Neural cell (in vitro differentiated cells): Measurements from ENCODE around the gene STX4. TPM values are rescaled to one million over a fixed set of nuclear protein-coding genes. Genes with fewer than 3 reads are reported as not detected.

Experiments
- H2AFZ ChIP-seq: fragments of 200-600, 300-800 bp; sonication (generic), shearing (Covaris generic); 2 replicates; pipeline ENCODE4 v1.6.0; 2014; ENCODE audit warnings: low read depth, mild to moderate bottlenecking, antibody characterized with exemption, low read length, moderate library complexity
- H3F3A ChIP-seq: fragments of 200-600 bp; shearing (Covaris generic); 2 replicates; pipeline ENCODE4 v1.6.1; 2016; ENCODE audit warnings: mild to moderate bottlenecking, moderate library complexity, mixed read lengths, antibody characterized with exemption, low read length; ENCODE audit not compliant: insufficient read depth, poor library complexity, severe bottlenecking
- H3K27ac ChIP-seq: fragments of 200-600, 300-800 bp; sonication (generic), shearing (Covaris generic); 2 replicates; pipeline ENCODE4 v1.5.1; 2014; ENCODE audit warnings: mild to moderate bottlenecking, low read length, moderate library complexity
- H3K27me3 ChIP-seq: fragments of 300-800, 200-600 bp; sonication (generic), shearing (Covaris generic); 2 replicates; pipeline ENCODE4 v1.6.0; 2014; ENCODE audit warnings: mild to moderate bottlenecking, low read depth, low read length, moderate library complexity; ENCODE audit not compliant: insufficient read depth
- H3K36me3 ChIP-seq: fragments of 300-800, 200-600 bp; sonication (generic), shearing (Covaris generic); 2 replicates; pipeline ENCODE4 v1.5.1; 2014; ENCODE audit warnings: mild to moderate bottlenecking, antibody characterized with exemption, low read length, moderate library complexity; ENCODE audit not compliant: insufficient read depth
- H3K4me2 ChIP-seq: fragments of 300-800, 200-600 bp; sonication (generic), shearing (Covaris generic); 2 replicates; pipeline ENCODE4 v1.6.0; 2014; ENCODE audit warnings: mild to moderate bottlenecking, low read length
- H3K4me3 ChIP-seq: fragments of 300-800, 200-600 bp; sonication (generic), shearing (Covaris generic); 2 replicates; pipeline ENCODE4 v1.5.1; 2014; ENCODE audit warnings: mild to moderate bottlenecking, low read length, moderate library complexity
- H3K79me2 ChIP-seq: fragments of 200-600 bp; shearing (Covaris generic); replicated peaks from 2 replicates; pipeline ENCODE4 v1.6.0; 2014; ENCODE audit warnings: mild to moderate bottlenecking, low read length, moderate library complexity; ENCODE audit not compliant: insufficient read depth
- H3K9ac ChIP-seq: fragments of 300-800, 200-600 bp; sonication (generic), shearing (Covaris generic); 2 replicates; pipeline ENCODE4 v1.6.1; 2016; ENCODE audit warnings: mild to moderate bottlenecking, low read length, mixed read lengths
- H3K9me2 ChIP-seq: fragments of 200-600 bp; shearing (Covaris generic); 2 replicates; pipeline ENCODE4 v1.6.1; 2016; ENCODE audit warnings: mild to moderate bottlenecking, low read length, mixed read lengths; ENCODE audit not compliant: insufficient read depth
- H3K9me3 ChIP-seq: fragments of 200-600, 300-800 bp; sonication (generic), shearing (Covaris generic); 2 replicates; pipeline ENCODE4 v1.6.1; 2016; ENCODE audit warnings: mild to moderate bottlenecking, mixed run types, low read length, moderate library complexity, mixed read lengths
- H4K20me1 ChIP-seq: fragments of 200-600 bp; shearing (Covaris generic); 2 replicates; pipeline ENCODE4 v1.6.1; 2016; ENCODE audit warnings: mild to moderate bottlenecking, mixed run types; ENCODE audit not compliant: insufficient read depth
- CTCF ChIP-seq: fragments of 450-650 bp; IDR thresholded peaks from 2 replicates; pipeline ENCODE4 v1.5.1; 2014; ENCODE audit warnings: antibody characterized with exemption, mild to moderate bottlenecking, moderate library complexity; ENCODE audit not compliant: poor library complexity, severe bottlenecking
- EP300 ChIP-seq: fragments of 450-650 bp; conservative IDR thresholded peaks from 2 replicates; pipeline ENCODE4 v1.6.1; 2014; ENCODE audit warnings: antibody characterized with exemption, mild to moderate bottlenecking, moderate library complexity; ENCODE audit not compliant: poor library complexity, severe bottlenecking
- EZH2 ChIP-seq: fragments of 200-600, 300-800 bp; shearing (Covaris generic), sonication (generic); IDR thresholded peaks from 2 replicates; pipeline ENCODE4 v1.6.1; 2014; ENCODE audit warnings: antibody characterized with exemption, low read length, borderline replicate concordance, mild to moderate bottlenecking; ENCODE audit not compliant: insufficient read depth, poor library complexity, severe bottlenecking
- MXI1 ChIP-seq: fragments of 450-650 bp; conservative IDR thresholded peaks from 2 replicates; pipeline ENCODE4 v1.6.1; 2014; ENCODE audit warnings: antibody characterized with exemption, mild to moderate bottlenecking; ENCODE audit not compliant: poor library complexity, severe bottlenecking
- POLR2AphosphoS5 ChIP-seq: IDR thresholded peaks from 2 replicates; pipeline ENCODE4 v1.6.1; 2012
- RAD21 ChIP-seq: fragments of 450-650 bp; conservative IDR thresholded peaks from 2 replicates; pipeline ENCODE4 v1.6.1; 2014; ENCODE audit warnings: antibody characterized with exemption, mild to moderate bottlenecking, moderate library complexity
- SMC3 ChIP-seq: fragments of 450-650 bp; conservative IDR thresholded peaks from 2 replicates; pipeline ENCODE4 v1.6.1; 2014; ENCODE audit warnings: antibody characterized with exemption, mild to moderate bottlenecking, moderate library complexity; ENCODE audit not compliant: poor library complexity
- TAF1 ChIP-seq: IDR thresholded peaks from 2 replicates; pipeline ENCODE4 v1.6.1; 2012; ENCODE audit warnings: low read depth
- polyA plus RNA-seq: library from polyadenylated mRNA; depleted of rRNA; stranded (reverse); fragments of >200 nt; gene quantifications from 2 replicates; pipeline ENCODE4 v1.2.3, GENCODE V29; 2014
- TF ChIP-seq, protein P1 (sequence below): IDR thresholded peaks from 2 replicates; pipeline ENCODE4 v1.6.1; 2012; ENCODE audit warnings: borderline replicate concordance

The STX4 gene
- polyA plus RNA-seq, 1 donor from 2014 or later = 32.2 TPM

DNA sequence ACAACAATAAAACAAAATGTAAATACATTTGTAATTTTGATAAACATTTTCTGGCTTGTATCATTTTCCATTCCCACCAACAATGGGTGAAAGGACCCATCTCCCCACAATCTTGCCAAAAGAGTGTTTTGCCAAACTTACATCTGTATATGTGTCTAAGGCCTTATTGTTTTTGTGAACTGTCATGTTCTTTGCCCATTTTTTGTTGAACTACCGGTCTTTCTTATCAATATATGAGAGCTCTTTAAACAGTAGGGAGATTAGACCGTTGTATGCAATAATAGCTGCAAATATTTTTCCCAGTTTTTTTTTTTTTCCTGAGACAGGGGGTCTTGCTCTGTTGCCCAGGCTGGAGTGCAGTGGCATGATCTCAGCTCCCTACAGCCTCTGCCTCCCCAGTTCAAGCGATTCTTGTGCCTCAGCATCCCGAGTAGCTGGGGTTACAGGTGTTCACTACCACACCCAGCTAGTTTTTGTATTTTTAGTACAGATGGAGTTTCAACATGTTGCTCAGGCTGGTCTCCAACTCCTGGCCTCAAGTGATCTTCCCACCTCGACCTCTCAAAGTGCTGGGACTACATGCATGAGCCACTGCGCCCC, 9.6 kb upstream of the STX4 start:
- H3K9me2 ChIP-seq = no peaks in the 10 kb centered on the region
- H3K9ac ChIP-seq = no peak overlapping the region
- H3K27ac ChIP-seq = no peak overlapping the region
- H2AFZ ChIP-seq = no peak overlapping the region
- no peaks in the 10 kb centered on the region for H4K20me1 ChIP-seq
- no peaks in the 10 kb centered on the region for H3K27me3 ChIP-seq
- H3K36me3 ChIP-seq = no peaks in the 10 kb centered on the region
- no peak overlapping the region for H3K4me3 ChIP-seq
- H3K4me2 ChIP-seq = no peak overlapping the region
- H3F3A ChIP-seq = no peaks in the 10 kb centered on the region
- TF ChIP-seq EP300 (no peak), EZH2 (no peak), SMC3 (no peak), POLR2AphosphoS5 (no peak), RAD21 (no peak), MXI1 (no peak), TAF1 (no peak), CTCF (no peak)
- TF ChIP-seq, protein P1, sequence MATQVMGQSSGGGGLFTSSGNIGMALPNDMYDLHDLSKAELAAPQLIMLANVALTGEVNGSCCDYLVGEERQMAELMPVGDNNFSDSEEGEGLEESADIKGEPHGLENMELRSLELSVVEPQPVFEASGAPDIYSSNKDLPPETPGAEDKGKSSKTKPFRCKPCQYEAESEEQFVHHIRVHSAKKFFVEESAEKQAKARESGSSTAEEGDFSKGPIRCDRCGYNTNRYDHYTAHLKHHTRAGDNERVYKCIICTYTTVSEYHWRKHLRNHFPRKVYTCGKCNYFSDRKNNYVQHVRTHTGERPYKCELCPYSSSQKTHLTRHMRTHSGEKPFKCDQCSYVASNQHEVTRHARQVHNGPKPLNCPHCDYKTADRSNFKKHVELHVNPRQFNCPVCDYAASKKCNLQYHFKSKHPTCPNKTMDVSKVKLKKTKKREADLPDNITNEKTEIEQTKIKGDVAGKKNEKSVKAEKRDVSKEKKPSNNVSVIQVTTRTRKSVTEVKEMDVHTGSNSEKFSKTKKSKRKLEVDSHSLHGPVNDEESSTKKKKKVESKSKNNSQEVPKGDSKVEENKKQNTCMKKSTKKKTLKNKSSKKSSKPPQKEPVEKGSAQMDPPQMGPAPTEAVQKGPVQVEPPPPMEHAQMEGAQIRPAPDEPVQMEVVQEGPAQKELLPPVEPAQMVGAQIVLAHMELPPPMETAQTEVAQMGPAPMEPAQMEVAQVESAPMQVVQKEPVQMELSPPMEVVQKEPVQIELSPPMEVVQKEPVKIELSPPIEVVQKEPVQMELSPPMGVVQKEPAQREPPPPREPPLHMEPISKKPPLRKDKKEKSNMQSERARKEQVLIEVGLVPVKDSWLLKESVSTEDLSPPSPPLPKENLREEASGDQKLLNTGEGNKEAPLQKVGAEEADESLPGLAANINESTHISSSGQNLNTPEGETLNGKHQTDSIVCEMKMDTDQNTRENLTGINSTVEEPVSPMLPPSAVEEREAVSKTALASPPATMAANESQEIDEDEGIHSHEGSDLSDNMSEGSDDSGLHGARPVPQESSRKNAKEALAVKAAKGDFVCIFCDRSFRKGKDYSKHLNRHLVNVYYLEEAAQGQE = no peak
- H3K79me2 ChIP-seq = no peaks in the 10 kb centered on the region
- H3K9me3 ChIP-seq = no peaks in the 10 kb centered on the region

- H3K36me3 ChIP-seq = no peaks in the 10 kb centered on the region
- no peaks in the 10 kb centered on the region for H3K9me2 ChIP-seq
- no peaks in the 10 kb centered on the region for H3K79me2 ChIP-seq
- H3K27ac ChIP-seq = no peak overlapping the region
- H2AFZ ChIP-seq = no peak overlapping the region
- no peaks in the 10 kb centered on the region for H3F3A ChIP-seq
- H3K9ac ChIP-seq = no peak overlapping the region
- no peaks in the 10 kb centered on the region for H3K27me3 ChIP-seq
- no peaks in the 10 kb centered on the region for H4K20me1 ChIP-seq
- H3K9me3 ChIP-seq = no peaks in the 10 kb centered on the region
- no peak for TF ChIP-seq SMC3
- TF ChIP-seq MXI1 = no peak
- TF ChIP-seq EP300 = no peak
- TF ChIP-seq, protein P1 = no peak
- TF ChIP-seq EZH2 = no peak
- no peak overlapping the region for H3K4me3 ChIP-seq
- H3K4me2 ChIP-seq = no peak overlapping the region
Observed at GRCh38 chr16:31025339-31025738, 8.0 kb upstream of the STX4 start.
